Activated naive CD4-positive, alpha-beta T cell treated with anti-CD3 and anti-CD28 coated beads for 36 hours (primary cell): Measurements from ENCODE around the gene SSH2. TPM values are rescaled to one million over a fixed set of nuclear protein-coding genes. Genes with fewer than 3 reads are reported as not detected.

Experiments
- CTCF ChIA-PET: fragments of 350-600 bp; sonication (Branson Sonifier 250); formaldehyde crosslinking; loops from one replicate; lab custom pipeline; 2021; ENCODE audit warnings: antibody characterized with exemption; lab: Charles Lee
- DNase-seq: peaks from one replicate; pipeline ENCODE4 v3.0.0-alpha.2; 2020
- H3K27ac Mint-ChIP-seq: one replicate; pipeline ENCODE4 v1.8.0; 2021; ENCODE audit warnings: mild to moderate bottlenecking, mixed read lengths
- H3K27me3 Mint-ChIP-seq: one replicate; pipeline ENCODE4 v1.8.0; 2021; ENCODE audit warnings: low read depth, mixed read lengths
- H3K36me3 Mint-ChIP-seq: one replicate; pipeline ENCODE4 v1.8.0; 2021; ENCODE audit warnings: low read depth, mixed read lengths
- H3K4me1 Mint-ChIP-seq: one replicate; pipeline ENCODE4 v1.8.0; 2021; ENCODE audit warnings: low read depth, mixed read lengths
- H3K4me3 Mint-ChIP-seq: one replicate; pipeline ENCODE4 v1.8.0; 2021; ENCODE audit warnings: mild to moderate bottlenecking, moderate library complexity, mixed read lengths
- H3K9me3 Mint-ChIP-seq: one replicate; pipeline ENCODE4 v1.8.0; 2021; ENCODE audit warnings: mixed read lengths
- intact Hi-C: fragments of 100-400 bp; cut with micrococcal nuclease; formaldehyde crosslinking; loops from one replicate; pipeline ENCODE4 v1.15.1; 2023
- total RNA-seq, 2 experiments: library from RNA; stranded (reverse); gene quantifications; one replicate each; pipeline ENCODE4 v1.2.3, GENCODE V29; 2021

Gene SSH2
- total RNA-seq, 2 experiments from 2014 or later: 32.4 to 35.3 TPM

- DNase-seq: no peak
- peaks cover 32% of the 10 kb centered on the region for H3K4me1 Mint-ChIP-seq
- H3K4me3 Mint-ChIP-seq: no peak overlapping the region
- no peaks in the 10 kb centered on the region for H3K36me3 Mint-ChIP-seq
- H3K9me3 Mint-ChIP-seq: no peaks in the 10 kb centered on the region
- intact Hi-C loops: no loop called here
- CTCF ChIA-PET: interaction anchor here (1.3 kb wide), 1 partner anchor 16 kb away, joined by 4 read pairs; no protein-coding TSS in a partner anchor
- H3K27ac Mint-ChIP-seq: no peak overlapping the region
- H3K27me3 Mint-ChIP-seq: no peaks in the 10 kb centered on the region
These were observed 104.4 kb downstream of the SSH2 start for GRCh38 chr17:29825604-29826003.

GRCh38 chr17:29821897-29822296 lies 108.1 kb downstream of the SSH2 start:
- no peak overlapping the region for H3K27ac Mint-ChIP-seq
- H3K9me3 Mint-ChIP-seq: no peaks in the 10 kb centered on the region

GRCh38 chr17:29820425-29820824 lies 109.6 kb downstream of the SSH2 start:
- H3K27me3 Mint-ChIP-seq: no peaks in the 10 kb centered on the region
- DNase-seq: no peak
- H3K4me3 Mint-ChIP-seq: no peak overlapping the region
- H3K36me3 Mint-ChIP-seq: no peaks in the 10 kb centered on the region
- H3K9me3 Mint-ChIP-seq: no peaks in the 10 kb centered on the region
- CTCF ChIA-PET: interaction anchor here (0.6 to 2.0 kb wide), 5 partner anchors 9 to 111 kb away, joined by 3 to 6 read pairs (median 4); no protein-coding TSS in a partner anchor
- no peak overlapping the region for H3K27ac Mint-ChIP-seq
- intact Hi-C loops: no loop called here
- peaks cover 3% of the 10 kb centered on the region for H3K4me1 Mint-ChIP-seq

More at GRCh38 chr17:29821897-29822296, 108.1 kb downstream of the SSH2 start:
- no peaks in the 10 kb centered on the region for H3K36me3 Mint-ChIP-seq
- CTCF ChIA-PET: interaction anchor here (1.2 to 2.0 kb wide), 2 partner anchors 15 to 109 kb away, joined by 5 to 6 read pairs; no protein-coding TSS in a partner anchor
- intact Hi-C loops: no loop called here
- no peak for DNase-seq
- no peak overlapping the region for H3K4me3 Mint-ChIP-seq
- H3K4me1 Mint-ChIP-seq: peaks cover 9% of the 10 kb centered on the region
- no peaks in the 10 kb centered on the region for H3K27me3 Mint-ChIP-seq

- Mint-ChIP-seq H3K4me1 (peaks cover 14% of the 10 kb centered on the region), H3K27ac (no peak overlapping the region), H3K27me3 (no peaks in the 10 kb centered on the region), H3K36me3 (no peaks in the 10 kb centered on the region), H3K4me3 (no peak overlapping the region), H3K9me3 (no peaks in the 10 kb centered on the region)
- intact Hi-C loops: loop anchor here (1.0 to 5.0 kb wide), 5 partner anchors 124 to 285 kb away; no protein-coding TSS in a partner anchor
- DNase-seq: peak; percentile 87
- CTCF ChIA-PET: interaction anchor here (0.6 to 12.1 kb wide), 33 partner anchors 10 to 732 kb away, joined by 3 to 213 read pairs (median 5); partner anchors contain the start of gene SSH2
These were observed 122.3 kb downstream of the SSH2 start for GRCh38 chr17:29807520-29808361.

GRCh38 chr17:29802246-29802645 lies 127.8 kb downstream of the SSH2 start:
- no peaks in the 10 kb centered on the region for H3K36me3 Mint-ChIP-seq
- no peaks in the 10 kb centered on the region for H3K4me1 Mint-ChIP-seq
- H3K9me3 Mint-ChIP-seq: no peaks in the 10 kb centered on the region
- no peaks in the 10 kb centered on the region for H3K27me3 Mint-ChIP-seq
- CTCF ChIA-PET: interaction anchor here (4.1 kb wide), 1 partner anchor 129 kb away, joined by 39 read pairs; the partner anchor contains the start of gene SSH2
- intact Hi-C loops: no loop called here
- no peak overlapping the region for H3K4me3 Mint-ChIP-seq
- DNase-seq: no peak
- H3K27ac Mint-ChIP-seq: no peak overlapping the region

- Mint-ChIP-seq H3K27me3 (no peaks in the 10 kb centered on the region), H3K4me1 (no peaks in the 10 kb centered on the region), H3K4me3 (no peak overlapping the region), H3K9me3 (no peaks in the 10 kb centered on the region), H3K27ac (no peak overlapping the region), H3K36me3 (no peaks in the 10 kb centered on the region)
- no peak for DNase-seq
- intact Hi-C loops: no loop called here
- CTCF ChIA-PET: interaction anchor here (0.6 kb wide), 1 partner anchor 328 kb away, joined by 3 read pairs; no protein-coding TSS in a partner anchor
These were observed 129.6 kb downstream of the SSH2 start for GRCh38 chr17:29800457-29800856.

- Mint-ChIP-seq H3K36me3 (no peaks in the 10 kb centered on the region), H3K27me3 (no peaks in the 10 kb centered on the region), H3K4me3 (no peak overlapping the region), H3K9me3 (no peaks in the 10 kb centered on the region), H3K27ac (no peak overlapping the region), H3K4me1 (no peaks in the 10 kb centered on the region)
- CTCF ChIA-PET: interaction anchor here (1.2 kb wide), 1 partner anchor 13 kb away, joined by 3 read pairs; no protein-coding TSS in a partner anchor
- intact Hi-C loops: no loop called here
- DNase-seq: no peak
These were observed 133.4 kb downstream of the SSH2 start for GRCh38 chr17:29796652-29797051.

GRCh38 chr17:29793501-29793900 lies 136.5 kb downstream of the SSH2 start:
- H3K4me3 Mint-ChIP-seq: no peak overlapping the region
- CTCF ChIA-PET: no interaction called here

GRCh38 chr17:29791336-29792080 lies 138.5 kb downstream of the SSH2 start:
- Mint-ChIP-seq H3K4me1 (no peaks in the 10 kb centered on the region), H3K36me3 (no peaks in the 10 kb centered on the region), H3K4me3 (no peak overlapping the region), H3K27me3 (no peaks in the 10 kb centered on the region), H3K9me3 (no peaks in the 10 kb centered on the region), H3K27ac (no peak overlapping the region)
- CTCF ChIA-PET: interaction anchor here (0.6 to 1.5 kb wide), 3 partner anchors 12 to 151 kb away, joined by 3 to 6 read pairs (median 3); no protein-coding TSS in a partner anchor
- DNase-seq: no peak
- intact Hi-C loops: no loop called here

More at GRCh38 chr17:29793501-29793900, 136.5 kb downstream of the SSH2 start:
- Mint-ChIP-seq H3K36me3 (no peaks in the 10 kb centered on the region), H3K27ac (no peak overlapping the region), H3K27me3 (no peaks in the 10 kb centered on the region), H3K9me3 (no peaks in the 10 kb centered on the region), H3K4me1 (no peaks in the 10 kb centered on the region)
- DNase-seq: no peak
- intact Hi-C loops: no loop called here

GRCh38 chr17:29789196-29790170 lies 140.5 kb downstream of the SSH2 start:
- no peak for DNase-seq
- Mint-ChIP-seq H3K27ac (no peak overlapping the region), H3K27me3 (no peaks in the 10 kb centered on the region), H3K9me3 (no peaks in the 10 kb centered on the region), H3K4me3 (no peak overlapping the region), H3K36me3 (peaks cover 2% of the 10 kb centered on the region), H3K4me1 (peaks cover 4% of the 10 kb centered on the region)
- intact Hi-C loops: no loop called here
- CTCF ChIA-PET: interaction anchor here (1.0 kb wide), 1 partner anchor 150 kb away, joined by 5 read pairs; no protein-coding TSS in a partner anchor

- Mint-ChIP-seq H3K9me3 (no peaks in the 10 kb centered on the region), H3K4me1 (peaks cover 4% of the 10 kb centered on the region), H3K27me3 (no peaks in the 10 kb centered on the region), H3K36me3 (peaks cover 2% of the 10 kb centered on the region), H3K27ac (no peak overlapping the region), H3K4me3 (no peak overlapping the region)
- CTCF ChIA-PET: no interaction called here
- intact Hi-C loops: no loop called here
- no peak for DNase-seq
These were observed 142.0 kb downstream of the SSH2 start for GRCh38 chr17:29787995-29788394.
